ENCODE measurements around the gene MMP28. TPM values are rescaled to one million over a fixed set of nuclear protein-coding genes. Genes with fewer than 3 reads are reported as not detected.
A peak's percentile ranks its signal among the peaks of the same experiment; 100 is the strongest.

MMP28 gene, protein sequence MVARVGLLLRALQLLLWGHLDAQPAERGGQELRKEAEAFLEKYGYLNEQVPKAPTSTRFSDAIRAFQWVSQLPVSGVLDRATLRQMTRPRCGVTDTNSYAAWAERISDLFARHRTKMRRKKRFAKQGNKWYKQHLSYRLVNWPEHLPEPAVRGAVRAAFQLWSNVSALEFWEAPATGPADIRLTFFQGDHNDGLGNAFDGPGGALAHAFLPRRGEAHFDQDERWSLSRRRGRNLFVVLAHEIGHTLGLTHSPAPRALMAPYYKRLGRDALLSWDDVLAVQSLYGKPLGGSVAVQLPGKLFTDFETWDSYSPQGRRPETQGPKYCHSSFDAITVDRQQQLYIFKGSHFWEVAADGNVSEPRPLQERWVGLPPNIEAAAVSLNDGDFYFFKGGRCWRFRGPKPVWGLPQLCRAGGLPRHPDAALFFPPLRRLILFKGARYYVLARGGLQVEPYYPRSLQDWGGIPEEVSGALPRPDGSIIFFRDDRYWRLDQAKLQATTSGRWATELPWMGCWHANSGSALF
- polyA plus RNA-seq (ENCODE audit: insufficient read length in 3 of 3): 1 to 10 TPM; 1.7 to 3.2 (median 2.0) TPM
- long read RNA-seq, donor 1: 0 reads
- long read RNA-seq, donor 2, partial matches to known transcripts: 0 of 2 reads
- long read RNA-seq, donor 2, other reads (novel, unspliced or antisense): 0 of 2 reads
- long read RNA-seq, donor 3, partial matches to known transcripts: 0 of 1 reads
- long read RNA-seq, donor 3, other reads (novel, unspliced or antisense): 0 of 1 reads
- long read RNA-seq, donor 4, partial matches to known transcripts: 0 of 1 reads
- long read RNA-seq, donor 4, other reads (novel, unspliced or antisense): 0 of 1 reads
- long read RNA-seq, donor 5, partial matches to known transcripts: 0 of 1 reads
- long read RNA-seq, donor 5, other reads (novel, unspliced or antisense): 0 of 1 reads
- long read RNA-seq, donor 6: 0 reads
- long read RNA-seq, donor 7, partial matches to known transcripts: 5 of 7 reads
- long read RNA-seq, donor 7, other reads (novel, unspliced or antisense): 0 of 7 reads
- long read RNA-seq, donor 8, partial matches to known transcripts: 0 of 3 reads
- long read RNA-seq, donor 8, other reads (novel, unspliced or antisense): 0 of 3 reads
- long read RNA-seq, donor 9, partial matches to known transcripts: 0 of 4 reads
- long read RNA-seq, donor 9, other reads (novel, unspliced or antisense): 0 of 4 reads
- long read RNA-seq, donor 10: 0 reads
- long read RNA-seq, donor 11, partial matches to known transcripts: 0 of 1 reads
- long read RNA-seq, donor 11, other reads (novel, unspliced or antisense): 0 of 1 reads
- long read RNA-seq, donor 12: 0 reads
- long read RNA-seq, donor 13, partial matches to known transcripts: 0 of 1 reads
- long read RNA-seq, donor 13, other reads (novel, unspliced or antisense): 0 of 1 reads
- long read RNA-seq, donor 14: 0 reads
- long read RNA-seq, donor 15: 0 reads
- long read RNA-seq, donor 16: 0 reads

DNA sequence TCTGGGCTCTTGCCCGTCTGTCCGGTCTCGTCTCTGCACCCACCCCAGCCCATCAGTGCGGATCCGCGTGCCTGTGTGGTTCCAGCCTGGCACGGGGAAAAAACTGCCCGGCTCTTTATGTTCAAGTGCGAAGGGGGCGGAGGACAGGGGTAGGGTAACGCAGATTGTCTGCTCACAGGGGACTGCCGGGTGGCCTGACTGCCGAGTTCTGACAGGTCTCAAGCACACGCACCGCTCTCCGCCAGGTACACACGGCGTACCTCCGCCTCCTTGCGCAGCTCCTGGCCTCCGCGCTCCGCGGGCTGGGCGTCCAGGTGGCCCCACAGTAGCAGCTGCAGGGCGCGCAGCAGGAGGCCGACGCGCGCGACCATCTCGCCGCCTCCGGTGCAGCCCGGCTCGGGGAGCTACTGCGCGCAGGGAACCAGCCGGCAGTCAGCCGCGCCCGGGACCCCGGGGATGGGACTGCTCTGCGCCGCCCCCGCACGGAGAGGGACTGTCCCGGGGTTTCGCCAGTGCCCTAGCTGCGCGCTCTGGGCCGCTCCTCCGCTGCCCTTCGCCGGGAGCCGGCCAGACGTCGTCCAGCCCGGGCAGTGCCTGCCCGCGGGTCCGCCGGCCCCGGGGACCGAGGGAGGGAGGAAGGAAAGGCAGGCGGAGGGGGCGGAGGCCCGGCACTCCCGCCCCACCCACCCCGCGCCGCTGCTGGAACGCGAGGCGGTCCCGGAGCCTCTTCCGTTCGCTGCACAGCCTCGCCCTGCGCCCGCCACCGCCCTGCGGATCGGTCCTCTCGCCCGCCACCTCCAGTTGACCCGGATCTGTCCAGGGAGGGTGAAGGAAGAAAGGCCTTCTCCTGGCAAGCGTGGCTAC lies at the start of gene MMP28:
Gene MMP28 (minus strand): TSS at position 635 of the 864 bp plus-strand sequence. CDS start 264 bp downstream, at position 371.
- DNase-seq: no peak

GRCh38 chr17:35844547-35844946 lies 49.1 kb upstream of the MMP28 start:
- no peak for DNase-seq

GRCh38 chr17:35843698-35844097 lies 48.3 kb upstream of the MMP28 start:
- no peak for DNase-seq

DNA sequence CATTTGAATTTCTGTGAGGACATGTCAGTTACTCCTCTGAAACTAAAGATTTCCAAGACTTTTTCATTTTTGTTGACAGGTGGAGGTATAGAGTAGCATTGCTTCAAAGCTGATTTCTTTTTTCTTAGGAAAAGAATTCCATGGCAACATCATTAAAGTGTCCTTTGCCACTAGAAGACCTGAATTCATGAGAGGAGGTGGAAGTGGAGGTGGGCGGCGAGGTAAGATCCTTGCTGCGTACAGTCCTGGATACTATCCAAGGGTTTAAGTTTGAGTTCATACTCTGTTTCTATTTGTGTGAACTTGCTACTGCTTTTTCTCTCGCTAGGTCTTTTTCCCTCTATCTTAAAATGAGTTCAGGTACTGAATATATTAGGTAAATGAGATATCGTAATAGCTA lies 46.8 kb upstream of the MMP28 start:
- no peak for DNase-seq

- DNase-seq: no peak
Measured at GRCh38 chr17:35841505-35841904, 46.1 kb upstream of the MMP28 start.

DNA sequence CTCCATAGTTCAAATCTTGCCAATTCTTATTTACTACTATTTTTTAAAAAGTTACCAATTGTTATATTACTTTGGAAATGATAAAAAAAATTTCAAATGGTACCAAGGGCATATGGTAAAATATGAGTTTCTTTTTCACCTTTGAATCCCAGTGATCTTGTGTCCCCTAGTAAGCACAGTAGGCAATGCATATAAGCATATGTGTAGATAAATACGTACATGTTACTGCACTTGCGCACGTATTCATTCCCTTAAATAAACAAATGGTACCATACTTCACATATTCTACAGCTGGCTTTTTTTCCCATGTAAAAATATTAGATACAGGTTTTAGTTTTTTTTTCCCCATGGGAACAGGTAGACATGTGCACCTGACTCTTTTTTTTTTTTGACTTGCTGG lies 45.7 kb upstream of the MMP28 start:
- DNase-seq: no peak

- DNase-seq: no peak
Measured at GRCh38 chr17:35825206-35825605, 29.8 kb upstream of the MMP28 start.

DNA sequence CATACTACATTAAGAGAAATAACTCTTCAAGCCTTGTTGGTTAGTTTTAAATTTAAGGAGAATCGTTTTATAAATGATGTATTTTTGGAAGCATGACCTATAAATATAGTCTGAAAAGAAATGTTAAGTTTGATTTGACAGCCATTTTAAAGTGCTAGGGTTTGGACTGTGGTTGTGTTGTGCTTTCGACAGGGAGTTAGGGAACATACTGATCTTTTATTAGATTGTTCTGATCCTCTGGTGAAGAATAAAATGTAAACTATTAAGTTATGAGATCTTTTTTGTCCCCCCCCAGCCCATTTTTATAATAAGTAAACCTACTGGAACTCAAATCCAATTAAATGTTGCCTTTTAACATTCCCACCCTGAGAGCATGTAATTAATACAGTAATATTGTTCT lies 25.9 kb upstream of the MMP28 start:
- DNase-seq: no peak

- DNase-seq: no peak
Measured at GRCh38 chr17:35819455-35819854, 24.0 kb upstream of the MMP28 start.

DNA sequence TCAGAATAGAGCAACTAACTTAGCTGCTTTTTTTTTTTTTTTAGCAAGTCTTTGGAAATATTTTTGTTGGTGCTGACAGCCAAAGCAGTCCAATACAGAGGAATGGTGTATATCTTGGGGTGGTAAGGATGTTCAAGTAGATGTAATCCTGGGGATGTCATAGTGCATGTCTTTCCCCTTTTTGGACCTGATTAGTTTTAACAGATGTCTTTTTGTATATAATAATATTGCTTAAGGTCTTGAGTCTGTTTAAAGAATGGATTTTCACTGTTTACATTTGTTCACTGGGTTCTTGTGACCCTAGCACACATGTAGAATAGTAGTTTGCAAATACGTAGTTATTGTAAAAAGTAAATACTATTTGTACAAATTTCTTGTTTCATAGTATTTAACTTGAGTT lies 21.8 kb upstream of the MMP28 start:
- DNase-seq: no peak

DNA sequence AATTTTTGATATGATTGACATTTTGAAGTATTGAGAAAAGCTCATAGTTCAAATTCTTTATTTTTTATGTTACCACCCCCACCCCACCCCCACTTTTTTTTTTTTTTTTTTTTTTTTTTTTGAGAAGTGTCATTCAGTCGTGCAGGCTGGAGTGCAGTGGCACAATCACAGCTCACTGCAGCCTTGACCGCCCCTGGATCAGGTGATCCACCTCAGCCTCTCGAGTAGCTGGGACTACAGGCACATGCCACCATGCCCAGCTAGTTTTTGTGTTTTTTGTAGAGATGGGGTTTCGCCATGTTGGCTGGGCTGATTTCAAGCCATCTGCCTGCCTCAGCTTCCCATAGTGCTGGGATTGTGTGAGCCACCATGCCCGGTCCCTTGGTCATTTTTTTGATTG lies 21.3 kb upstream of the MMP28 start:
- no peak for DNase-seq

DNA sequence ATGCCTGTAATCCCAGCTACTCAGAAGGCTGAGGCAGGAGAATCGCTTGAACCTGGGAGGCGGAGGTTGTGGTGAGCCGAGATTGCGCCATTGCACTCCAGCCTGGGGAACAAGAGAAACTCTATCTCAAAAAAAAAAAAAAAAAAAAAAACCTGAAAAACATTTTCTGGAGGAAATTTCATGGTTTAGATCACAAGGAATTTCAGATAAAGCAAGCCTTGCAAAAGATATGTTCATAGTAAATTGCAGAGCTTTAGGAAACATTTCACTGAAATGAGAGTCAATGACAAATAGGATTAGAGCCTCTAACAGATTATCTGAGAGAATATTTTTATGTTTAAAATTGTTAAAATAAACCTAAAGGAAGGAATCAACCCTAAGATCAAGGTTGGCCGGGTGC lies 17.0 kb upstream of the MMP28 start:
- DNase-seq: no peak

DNA sequence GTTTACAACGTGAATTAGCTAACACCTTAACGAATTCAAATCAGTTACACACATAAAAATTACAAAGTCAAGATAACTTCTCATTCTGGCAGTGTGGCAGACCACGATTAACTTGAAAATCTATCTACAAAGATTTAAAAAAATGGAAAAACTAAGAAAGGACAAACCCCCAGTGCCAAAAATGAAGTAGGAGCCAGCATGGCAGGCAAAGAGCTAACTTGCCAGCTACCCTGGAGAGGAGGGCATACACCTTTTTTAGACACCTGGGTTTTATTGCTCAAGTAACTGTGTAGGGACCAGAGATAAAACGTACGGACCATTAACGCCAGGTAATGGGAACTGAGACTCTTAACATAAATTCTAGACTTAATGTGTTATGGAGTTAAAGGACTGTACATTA lies 16.3 kb upstream of the MMP28 start:
- no peak for DNase-seq

- DNase-seq: no peak
Measured at GRCh38 chr17:35809855-35810461, 14.5 kb upstream of the MMP28 start.

DNA sequence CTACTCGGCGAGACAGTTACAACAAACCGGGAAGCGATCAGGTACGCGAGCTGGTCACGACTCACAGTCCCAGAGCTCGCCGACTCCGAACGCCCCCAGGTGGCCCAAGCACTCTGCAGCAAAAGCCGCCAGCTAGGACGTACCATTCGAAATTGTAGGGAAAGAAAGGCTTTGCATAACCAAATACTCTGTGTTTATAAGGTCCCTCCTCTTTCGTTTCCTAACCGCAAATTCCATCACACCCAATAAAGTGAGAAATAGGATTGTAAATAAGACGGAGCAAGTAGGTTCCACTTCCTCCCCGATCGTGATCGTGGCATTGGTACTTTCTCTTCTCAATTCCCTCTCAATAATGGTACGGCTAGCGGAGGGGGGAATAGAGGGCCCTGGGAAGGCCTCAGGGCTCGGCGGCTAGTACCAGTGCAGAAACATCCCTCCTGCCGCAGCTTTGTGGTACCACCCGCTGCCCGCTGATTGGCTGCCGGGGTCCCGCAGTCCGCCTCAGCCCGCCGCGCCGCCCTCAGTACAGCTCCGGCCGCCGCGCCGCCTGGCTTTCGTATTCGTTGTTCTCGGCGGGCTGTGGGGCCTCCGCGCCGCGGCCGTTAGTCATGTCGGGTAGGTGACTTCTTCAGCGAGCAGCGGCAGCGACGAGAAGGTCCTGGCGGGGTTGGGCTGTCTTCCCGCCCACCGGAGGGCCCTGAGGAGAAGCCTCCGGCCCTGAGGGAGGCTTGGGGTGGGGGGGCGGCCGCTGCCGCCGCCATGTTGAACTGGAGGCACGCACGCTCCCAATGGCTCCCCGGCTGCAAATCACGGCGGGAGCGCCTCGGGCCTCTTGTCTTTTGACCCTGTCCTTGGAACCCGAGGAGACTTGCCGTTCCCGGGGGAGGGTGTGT lies 13.8 kb upstream of the MMP28 start, which contains the start of gene TAF15:
Gene TAF15 (plus strand): TSS at position 523 of the 893 bp plus-strand sequence. CDS start 86 bp downstream, at position 609.
- peak; percentile 98 for DNase-seq

DNA sequence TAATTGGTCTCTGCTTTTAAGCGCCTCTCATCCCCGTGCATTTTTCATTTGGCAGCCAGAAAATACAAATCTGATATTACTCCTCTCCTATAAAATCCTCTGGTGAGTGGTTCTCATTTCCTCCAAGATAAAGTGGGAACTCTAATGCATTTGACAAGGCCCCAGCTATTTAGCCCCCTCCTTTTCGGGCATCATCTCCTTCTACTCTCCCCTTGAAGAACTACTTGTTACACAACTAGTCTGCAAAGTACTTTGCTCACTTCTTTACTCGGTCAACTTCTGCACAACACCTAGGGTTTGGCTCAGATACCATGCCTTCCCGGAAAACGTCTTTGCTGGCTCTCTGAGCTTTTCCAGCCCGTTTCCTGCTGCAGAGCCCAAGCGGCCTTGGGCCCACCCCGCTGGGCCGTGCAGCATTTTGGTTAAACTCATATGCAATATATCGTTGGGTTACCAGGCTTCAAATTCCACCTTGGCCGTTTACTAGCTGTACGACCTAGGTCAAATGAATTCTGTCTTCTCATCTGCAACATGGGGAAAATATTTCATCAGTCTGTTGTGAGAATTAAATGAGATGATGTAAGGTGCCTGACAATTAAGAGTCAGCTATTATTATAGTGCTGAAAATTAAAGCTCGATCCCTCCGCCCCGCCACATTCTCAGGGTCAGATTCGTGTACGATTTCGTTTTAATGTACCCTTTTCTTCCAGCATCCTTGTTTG lies 13.0 kb upstream of the MMP28 start:
- DNase-seq: no peak

- no peak for DNase-seq
Measured at GRCh38 chr17:35807371-35808144, 12.1 kb upstream of the MMP28 start.
